ENCODE results near the gene LARGE1. TPM values are rescaled to one million over a fixed set of nuclear protein-coding genes. Genes with fewer than 3 reads are reported as not detected.

The LARGE1 gene
- total RNA-seq, 1 donor: 22.8 TPM

- no peak for TF ChIP-seq CTCF (IDR thresholded peaks at IDR 0.05; ENCODE audit: extremely low read depth, low read depth, low read length)
- Histone ChIP-seq H3K27me3 (ENCODE audit: insufficient read depth, low read length) (no peaks in the 10 kb centered on the region), H3K4me2 (ENCODE audit: insufficient read depth, low read length) (no peak overlapping the region), H3K79me2 (ENCODE audit: insufficient read depth, low read length) (no peaks in the 10 kb centered on the region), H3K36me3 (ENCODE audit: insufficient read depth, low read length) (no peaks in the 10 kb centered on the region), H3K4me1 (ENCODE audit: insufficient read depth, low read length) (peaks cover 6% of the 10 kb centered on the region), H3K4me3 (ENCODE audit: insufficient read depth, low read length) (no peak overlapping the region), H3K9me3 (ENCODE audit: low read depth, low read length) (no peaks in the 10 kb centered on the region), H3K27ac (ENCODE audit: low read depth, low read length) (no peak overlapping the region), H4K20me1 (ENCODE audit: insufficient read depth, low read length) (no peaks in the 10 kb centered on the region), H2AFZ (ENCODE audit: low read length) (no peak overlapping the region)
- DNase-seq (ENCODE audit: insufficient read length, low spot score, missing footprints): no peak
Measured at GRCh38 chr22:33865996-33866395, 54.3 kb downstream of the LARGE1 start.

GRCh38 chr22:33865248-33865647, 55.0 kb downstream of the LARGE1 start:
- H3K4me3 ChIP-seq (ENCODE audit: insufficient read depth, low read length): no peak overlapping the region
- no peak overlapping the region for H2AFZ ChIP-seq (ENCODE audit: low read length)
- H3K27ac ChIP-seq (ENCODE audit: low read depth, low read length): no peak overlapping the region
- peaks cover 6% of the 10 kb centered on the region for H3K4me1 ChIP-seq (ENCODE audit: insufficient read depth, low read length)
- no peak for TF ChIP-seq CTCF (IDR thresholded peaks at IDR 0.05; ENCODE audit: extremely low read depth, low read depth, low read length)
- no peak for DNase-seq (ENCODE audit: insufficient read length, low spot score, missing footprints)
- H4K20me1 ChIP-seq (ENCODE audit: insufficient read depth, low read length): no peaks in the 10 kb centered on the region
- no peaks in the 10 kb centered on the region for H3K9me3 ChIP-seq (ENCODE audit: low read depth, low read length)
- H3K79me2 ChIP-seq (ENCODE audit: insufficient read depth, low read length): no peaks in the 10 kb centered on the region
- H3K27me3 ChIP-seq (ENCODE audit: insufficient read depth, low read length): no peaks in the 10 kb centered on the region
- no peak overlapping the region for H3K4me2 ChIP-seq (ENCODE audit: insufficient read depth, low read length)
- H3K36me3 ChIP-seq (ENCODE audit: insufficient read depth, low read length): no peaks in the 10 kb centered on the region

- Histone ChIP-seq H3K79me2 (ENCODE audit: insufficient read depth, low read length) (no peaks in the 10 kb centered on the region), H3K4me3 (ENCODE audit: insufficient read depth, low read length) (no peak overlapping the region), H3K27ac (ENCODE audit: low read depth, low read length) (no peak overlapping the region), H2AFZ (ENCODE audit: low read length) (no peak overlapping the region), H3K36me3 (ENCODE audit: insufficient read depth, low read length) (no peaks in the 10 kb centered on the region), H3K9me3 (ENCODE audit: low read depth, low read length) (no peaks in the 10 kb centered on the region), H3K4me1 (ENCODE audit: insufficient read depth, low read length) (peaks cover 6% of the 10 kb centered on the region), H4K20me1 (ENCODE audit: insufficient read depth, low read length) (no peaks in the 10 kb centered on the region), H3K4me2 (ENCODE audit: insufficient read depth, low read length) (no peak overlapping the region), H3K27me3 (ENCODE audit: insufficient read depth, low read length) (no peaks in the 10 kb centered on the region)
- DNase-seq (ENCODE audit: insufficient read length, low spot score, missing footprints): no peak
- TF ChIP-seq CTCF (IDR thresholded peaks at IDR 0.05; ENCODE audit: extremely low read depth, low read depth, low read length): no peak
Measured at GRCh38 chr22:33864723-33865130, 55.5 kb downstream of the LARGE1 start.

GRCh38 chr22:33861216-33861875, 58.9 kb downstream of the LARGE1 start:
- Histone ChIP-seq H3K27me3 (ENCODE audit: insufficient read depth, low read length) (no peaks in the 10 kb centered on the region), H3K9me3 (ENCODE audit: low read depth, low read length) (no peaks in the 10 kb centered on the region), H3K36me3 (ENCODE audit: insufficient read depth, low read length) (no peaks in the 10 kb centered on the region), H4K20me1 (ENCODE audit: insufficient read depth, low read length) (no peaks in the 10 kb centered on the region), H3K79me2 (ENCODE audit: insufficient read depth, low read length) (no peaks in the 10 kb centered on the region), H3K4me3 (ENCODE audit: insufficient read depth, low read length) (no peak overlapping the region), H3K4me1 (ENCODE audit: insufficient read depth, low read length) (no peaks in the 10 kb centered on the region), H3K4me2 (ENCODE audit: insufficient read depth, low read length) (no peak overlapping the region), H2AFZ (ENCODE audit: low read length) (no peak overlapping the region), H3K27ac (ENCODE audit: low read depth, low read length) (no peak overlapping the region)
- TF ChIP-seq CTCF (IDR thresholded peaks at IDR 0.05; ENCODE audit: extremely low read depth, low read depth, low read length): no peak
- DNase-seq (ENCODE audit: insufficient read length, low spot score, missing footprints): no peak

Data from osteoblast (primary cell).